GM10266 (cell line): ENCODE results near the gene GAA.

Source experiments
- DNase-seq: peaks from one replicate; pipeline ENCODE4 v3.0.0; 2012; ENCODE audit errors: extremely low spot score
- TF ChIP-seq, protein P1 (sequence below): IDR thresholded peaks from 2 replicates; pipeline ENCODE4 v1.5.1; 2012; ENCODE audit warnings: mild to moderate bottlenecking, low read depth; ENCODE audit not compliant: control insufficient read depth, insufficient read depth; ENCODE audit errors: missing control alignments

GAA gene

DNA sequence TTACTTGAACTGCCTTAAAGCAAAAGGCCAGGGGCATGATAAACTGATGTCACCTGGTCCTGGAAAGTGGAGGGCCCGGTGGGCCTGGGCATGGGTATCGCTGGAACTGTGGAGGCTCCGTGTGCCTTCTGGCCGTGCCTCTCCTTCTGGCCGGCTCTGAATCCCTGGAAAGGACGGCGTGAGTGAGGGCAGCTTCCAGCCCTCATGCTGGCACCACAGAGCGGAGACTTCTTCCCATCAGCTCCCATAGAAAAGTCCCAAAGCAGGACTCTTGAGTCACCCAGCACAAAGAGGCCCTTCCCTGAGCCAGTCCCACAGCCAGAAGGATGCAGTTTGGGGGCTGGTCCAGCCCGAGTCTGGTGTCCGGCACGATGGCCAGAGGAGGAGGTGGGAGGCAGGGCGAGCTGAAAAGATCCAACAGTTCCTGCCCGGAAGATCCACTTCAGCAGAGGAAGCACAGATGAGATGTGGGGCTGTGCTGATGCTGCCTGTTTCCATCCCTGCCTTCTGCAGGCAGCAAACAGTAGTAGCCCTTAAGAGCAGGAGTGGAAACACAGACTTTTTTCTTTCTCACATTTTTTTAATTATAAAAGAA is 7.8 kb downstream of the GAA start:
- TF ChIP-seq, protein P1, sequence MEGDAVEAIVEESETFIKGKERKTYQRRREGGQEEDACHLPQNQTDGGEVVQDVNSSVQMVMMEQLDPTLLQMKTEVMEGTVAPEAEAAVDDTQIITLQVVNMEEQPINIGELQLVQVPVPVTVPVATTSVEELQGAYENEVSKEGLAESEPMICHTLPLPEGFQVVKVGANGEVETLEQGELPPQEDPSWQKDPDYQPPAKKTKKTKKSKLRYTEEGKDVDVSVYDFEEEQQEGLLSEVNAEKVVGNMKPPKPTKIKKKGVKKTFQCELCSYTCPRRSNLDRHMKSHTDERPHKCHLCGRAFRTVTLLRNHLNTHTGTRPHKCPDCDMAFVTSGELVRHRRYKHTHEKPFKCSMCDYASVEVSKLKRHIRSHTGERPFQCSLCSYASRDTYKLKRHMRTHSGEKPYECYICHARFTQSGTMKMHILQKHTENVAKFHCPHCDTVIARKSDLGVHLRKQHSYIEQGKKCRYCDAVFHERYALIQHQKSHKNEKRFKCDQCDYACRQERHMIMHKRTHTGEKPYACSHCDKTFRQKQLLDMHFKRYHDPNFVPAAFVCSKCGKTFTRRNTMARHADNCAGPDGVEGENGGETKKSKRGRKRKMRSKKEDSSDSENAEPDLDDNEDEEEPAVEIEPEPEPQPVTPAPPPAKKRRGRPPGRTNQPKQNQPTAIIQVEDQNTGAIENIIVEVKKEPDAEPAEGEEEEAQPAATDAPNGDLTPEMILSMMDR, result no peak
- DNase-seq, result no peak

DNA sequence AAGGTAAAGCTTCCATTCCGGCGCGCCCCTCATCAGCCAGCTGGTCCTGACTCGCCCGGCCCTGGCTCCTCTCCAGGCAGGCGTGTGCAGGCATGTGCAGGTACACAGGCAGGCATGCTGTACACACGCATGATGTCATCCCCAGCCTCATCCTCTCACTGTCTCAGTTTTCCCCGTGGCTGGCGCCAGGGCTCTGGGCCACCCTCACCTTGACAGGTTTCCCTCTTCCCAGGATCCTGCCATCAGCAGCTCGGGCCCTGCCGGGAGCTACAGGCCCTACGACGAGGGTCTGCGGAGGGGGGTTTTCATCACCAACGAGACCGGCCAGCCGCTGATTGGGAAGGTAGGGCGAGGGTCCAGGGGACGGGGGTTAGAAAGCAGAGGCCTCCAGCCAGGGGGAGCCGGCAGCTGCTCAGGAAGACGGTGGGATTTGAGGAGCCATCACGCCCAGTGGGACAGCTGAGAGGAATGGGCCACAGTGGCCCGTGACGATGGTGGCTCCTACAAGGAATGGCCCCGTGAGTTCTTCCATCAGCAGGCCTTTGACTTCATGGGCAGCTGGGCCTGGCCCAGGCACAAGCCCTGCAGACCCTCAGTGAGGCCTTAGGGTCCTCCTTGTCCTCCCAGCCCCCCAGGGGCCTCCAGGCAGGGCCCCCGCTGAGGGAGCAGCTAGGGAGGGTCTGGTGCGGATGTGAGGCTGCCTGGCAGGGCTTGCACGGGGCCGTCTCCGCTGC is 8.5 kb downstream of the GAA start:
- no peak for DNase-seq
- TF ChIP-seq, protein P1, result no peak

DNA sequence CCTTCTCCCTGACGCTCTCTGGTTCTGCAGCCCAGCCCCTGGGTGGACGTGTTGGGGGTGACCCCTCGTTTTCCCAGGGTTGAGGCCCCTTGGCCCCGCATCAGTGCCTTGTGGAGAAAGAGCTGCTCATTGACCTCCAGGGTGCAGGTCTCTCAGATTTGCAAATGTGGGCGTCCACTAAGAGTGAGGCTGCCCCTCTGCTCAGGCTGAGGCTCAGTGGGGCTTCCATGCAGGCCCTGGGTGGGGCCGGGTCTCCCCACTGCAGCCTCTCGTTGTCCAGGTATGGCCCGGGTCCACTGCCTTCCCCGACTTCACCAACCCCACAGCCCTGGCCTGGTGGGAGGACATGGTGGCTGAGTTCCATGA is 9.0 kb downstream of the GAA start:
- TF ChIP-seq, protein P1, result no peak
- no peak for DNase-seq

DNA sequence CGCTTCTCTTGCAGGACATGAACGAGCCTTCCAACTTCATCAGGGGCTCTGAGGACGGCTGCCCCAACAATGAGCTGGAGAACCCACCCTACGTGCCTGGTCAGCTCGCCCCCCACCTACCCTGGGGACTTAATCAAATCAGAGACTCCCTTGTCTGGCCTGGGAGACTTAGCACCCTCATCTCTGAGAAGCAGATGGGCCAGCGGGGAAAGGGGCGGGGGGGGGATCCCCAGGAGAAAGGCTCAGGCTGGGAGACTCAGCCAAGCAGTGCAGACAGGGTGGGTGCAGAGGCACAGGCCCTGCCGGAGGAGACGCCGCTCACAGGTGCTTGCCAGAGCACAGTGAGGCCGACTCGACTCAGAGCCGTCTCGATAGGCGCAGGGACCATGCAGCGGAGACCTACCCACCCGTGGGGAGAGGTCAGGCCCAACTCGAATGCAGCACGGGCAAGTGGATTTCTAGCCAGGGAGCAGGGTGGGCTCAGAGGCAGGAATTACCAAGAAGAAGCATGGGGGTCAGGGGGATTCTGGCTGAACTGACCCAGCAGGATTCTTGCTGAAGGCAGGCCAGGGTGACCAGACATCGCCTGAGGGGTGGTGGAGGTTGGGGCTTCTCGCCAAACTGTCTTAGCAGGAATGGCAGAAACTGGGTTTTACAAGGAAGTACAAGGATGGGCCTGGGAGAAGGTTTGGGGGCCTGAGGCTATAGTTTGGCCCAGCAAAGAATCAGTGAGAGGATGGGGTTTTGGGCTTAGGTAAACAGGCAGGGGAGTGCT is 9.7 kb downstream of the GAA start:
- TF ChIP-seq, protein P1, result no peak
- no peak for DNase-seq

DNA sequence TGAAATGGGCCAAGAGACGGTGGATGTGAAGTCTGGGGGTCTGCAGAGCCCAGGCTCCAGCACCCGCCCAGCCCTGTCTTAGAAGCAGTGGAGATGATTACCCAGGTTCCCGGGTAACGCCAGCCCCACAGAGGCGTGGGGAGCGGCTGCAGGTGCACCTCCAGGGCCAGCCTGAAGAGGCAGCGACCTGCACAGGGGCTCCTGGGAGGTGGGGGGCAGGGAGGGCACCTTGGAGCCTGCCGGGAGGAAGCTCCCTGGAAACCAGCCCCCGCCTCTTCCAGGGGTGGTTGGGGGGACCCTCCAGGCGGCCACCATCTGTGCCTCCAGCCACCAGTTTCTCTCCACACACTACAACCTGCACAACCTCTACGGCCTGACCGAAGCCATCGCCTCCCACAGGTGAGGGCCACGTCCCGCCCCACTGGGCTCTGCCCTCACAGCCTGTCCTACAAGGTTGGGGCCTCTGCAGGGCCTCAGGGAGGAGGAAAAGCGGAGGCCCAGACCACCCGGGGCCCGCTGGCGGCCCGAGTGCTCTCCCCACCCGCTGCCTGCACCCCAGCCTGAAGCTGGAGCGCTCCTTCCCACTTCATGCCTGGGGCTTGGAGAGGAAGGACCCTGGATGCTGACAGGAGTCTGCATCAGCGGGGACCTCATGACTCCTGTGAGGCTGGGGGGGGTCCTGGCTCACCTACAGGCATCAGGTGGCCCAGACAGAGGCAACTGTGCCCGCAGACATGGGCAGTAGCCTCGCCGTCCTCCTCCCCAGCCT is 10.5 kb downstream of the GAA start:
- TF ChIP-seq, protein P1, result no peak
- DNase-seq, result no peak

DNA sequence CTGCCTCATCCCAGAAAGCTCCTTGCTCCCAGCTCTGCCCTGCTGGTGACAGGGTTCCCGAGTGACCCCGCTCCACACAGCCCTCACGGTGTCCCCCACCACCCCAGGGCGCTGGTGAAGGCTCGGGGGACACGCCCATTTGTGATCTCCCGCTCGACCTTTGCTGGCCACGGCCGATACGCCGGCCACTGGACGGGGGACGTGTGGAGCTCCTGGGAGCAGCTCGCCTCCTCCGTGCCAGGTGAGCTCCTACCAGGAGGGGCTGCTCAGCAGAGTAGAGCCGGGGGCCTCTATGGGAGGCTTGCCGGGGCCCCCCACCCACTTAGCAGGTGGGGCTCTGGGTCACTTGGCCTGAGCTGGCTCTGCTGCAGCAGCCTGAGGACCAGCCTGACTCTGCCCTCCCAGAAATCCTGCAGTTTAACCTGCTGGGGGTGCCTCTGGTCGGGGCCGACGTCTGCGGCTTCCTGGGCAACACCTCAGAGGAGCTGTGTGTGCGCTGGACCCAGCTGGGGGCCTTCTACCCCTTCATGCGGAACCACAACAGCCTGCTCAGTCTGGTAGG is 11.2 kb downstream of the GAA start:
- DNase-seq, result no peak
- TF ChIP-seq, protein P1, result no peak
